Endothelial cell of umbilical vein (primary cell): ENCODE data around the gene POLR3A.

Source experiments
- EZH2 ChIP-seq: IDR thresholded peaks from 2 replicates; pipeline ENCODE4 v1.6.1; 2012; ENCODE audit warnings: borderline replicate concordance, low read depth, mild to moderate bottlenecking, moderate library complexity, low read length, inconsistent platforms; ENCODE audit not compliant: severe bottlenecking
- POLR2A ChIP-seq: IDR thresholded peaks from 2 replicates; pipeline ENCODE4 v1.6.1; 2012; ENCODE audit warnings: low read depth, mild to moderate bottlenecking, control low read depth, low read length
- POLR2AphosphoS5 ChIP-seq: IDR thresholded peaks from 2 replicates; pipeline ENCODE4 v1.6.1; 2012; ENCODE audit warnings: low read depth, mild to moderate bottlenecking, control low read depth, low read length, moderate library complexity; ENCODE audit not compliant: insufficient read depth
- TF ChIP-seq, protein P1 (sequence below), 2 donors: IDR thresholded peaks; 1 replicate in 1 of 2; 2 replicates in 1 of 2; pipeline ENCODE4 v1.5.1; 2011; ENCODE audit warnings: low read length in 2 of 2, mild to moderate bottlenecking in 2 of 2, moderate library complexity in 2 of 2, control low read depth in 1 of 2, inconsistent platforms in 1 of 2, low read depth in 1 of 2; ENCODE audit not compliant: insufficient read depth in 1 of 2; ENCODE audit errors: extremely low read depth in 1 of 2

DNA sequence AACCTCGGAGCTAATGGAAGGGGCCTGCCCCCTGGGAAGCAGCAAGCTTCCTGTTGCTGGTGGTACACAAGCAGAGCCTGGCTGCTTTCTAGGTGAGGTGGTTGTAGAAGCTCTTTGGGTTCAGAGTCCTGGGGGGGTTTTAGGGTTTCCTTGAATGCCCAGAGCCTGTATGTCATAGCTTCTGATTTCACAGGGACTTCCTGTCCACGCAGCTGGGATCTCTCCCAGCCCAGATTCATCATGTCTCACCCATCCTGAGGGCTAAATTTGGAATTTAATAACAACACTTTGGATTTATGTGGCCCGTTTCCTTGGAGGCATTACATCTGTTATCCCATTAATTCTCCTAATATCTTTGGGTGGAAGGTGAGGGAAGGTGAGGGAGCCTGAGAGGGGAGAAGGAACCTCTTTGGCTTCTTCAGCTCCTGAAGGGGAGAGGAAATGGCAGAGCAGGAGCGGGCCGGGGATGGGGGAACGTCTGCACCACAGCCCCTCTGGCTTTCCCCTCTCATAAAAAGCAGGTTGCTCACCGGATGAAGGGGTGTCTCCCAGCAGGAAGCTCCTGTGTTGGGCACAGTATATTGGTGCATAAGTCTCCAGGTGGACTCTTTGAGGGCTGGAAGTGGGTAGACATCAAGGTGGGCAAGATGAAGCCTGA is 24.0 kb upstream of the POLR3A start:
- TF ChIP-seq, protein P1, sequence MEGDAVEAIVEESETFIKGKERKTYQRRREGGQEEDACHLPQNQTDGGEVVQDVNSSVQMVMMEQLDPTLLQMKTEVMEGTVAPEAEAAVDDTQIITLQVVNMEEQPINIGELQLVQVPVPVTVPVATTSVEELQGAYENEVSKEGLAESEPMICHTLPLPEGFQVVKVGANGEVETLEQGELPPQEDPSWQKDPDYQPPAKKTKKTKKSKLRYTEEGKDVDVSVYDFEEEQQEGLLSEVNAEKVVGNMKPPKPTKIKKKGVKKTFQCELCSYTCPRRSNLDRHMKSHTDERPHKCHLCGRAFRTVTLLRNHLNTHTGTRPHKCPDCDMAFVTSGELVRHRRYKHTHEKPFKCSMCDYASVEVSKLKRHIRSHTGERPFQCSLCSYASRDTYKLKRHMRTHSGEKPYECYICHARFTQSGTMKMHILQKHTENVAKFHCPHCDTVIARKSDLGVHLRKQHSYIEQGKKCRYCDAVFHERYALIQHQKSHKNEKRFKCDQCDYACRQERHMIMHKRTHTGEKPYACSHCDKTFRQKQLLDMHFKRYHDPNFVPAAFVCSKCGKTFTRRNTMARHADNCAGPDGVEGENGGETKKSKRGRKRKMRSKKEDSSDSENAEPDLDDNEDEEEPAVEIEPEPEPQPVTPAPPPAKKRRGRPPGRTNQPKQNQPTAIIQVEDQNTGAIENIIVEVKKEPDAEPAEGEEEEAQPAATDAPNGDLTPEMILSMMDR (IDR thresholded peaks at IDR 0.05; ENCODE audit: extremely low read depth in 1 of 2, insufficient read depth in 1 of 2, low read depth in 1 of 2, low read length in 2 of 2), result no peak
- TF ChIP-seq EZH2 (no peak), POLR2AphosphoS5 (peak; percentile 18), POLR2A (no peak)
